T-helper 17 cell (primary cell): ENCODE results near the gene ABCB9. TPM values are rescaled to one million over a fixed set of nuclear protein-coding genes. Genes with fewer than 3 reads are reported as not detected.

Experiments used
- ATAC-seq: fragments of 150-1000 bp; cut with Tn5 transposase; 2 replicates; pipeline ENCODE4 v1.10.0; 2021; ENCODE audit warnings: mild to moderate bottlenecking, moderate library complexity
- DNase-seq, 3 donors: peaks; one replicate each; pipeline versions ENCODE4 v3.0.0 to v3.0.0-alpha.2; 2020 to 2021
- H3K9me3 ChIP-seq: one replicate; pipeline ENCODE4 v1.7.0; 2013; ENCODE audit warnings: low read length, mild to moderate bottlenecking; ENCODE audit not compliant: control insufficient read depth, poor library complexity, severe bottlenecking
- H3K27ac Mint-ChIP-seq: one replicate; pipeline ENCODE4 v1.8.0; 2022; ENCODE audit warnings: mild to moderate bottlenecking, moderate library complexity, mixed read lengths
- H3K27me3 Mint-ChIP-seq: one replicate; pipeline ENCODE4 v1.8.0; 2022; ENCODE audit warnings: mixed read lengths
- H3K36me3 Mint-ChIP-seq: one replicate; pipeline ENCODE4 v1.8.0; 2022; ENCODE audit warnings: low read depth, mixed read lengths
- H3K4me1 Mint-ChIP-seq: one replicate; pipeline ENCODE4 v1.8.0; 2022; ENCODE audit warnings: mild to moderate bottlenecking, mixed read lengths
- H3K4me3 Mint-ChIP-seq: one replicate; pipeline ENCODE4 v1.8.0; 2022; ENCODE audit warnings: mild to moderate bottlenecking, moderate library complexity, mixed read lengths
- total RNA-seq, 4 donors: library from RNA in 2 of 4; stranded (reverse) in 2 of 4; gene quantifications; one replicate each; pipeline ENCODE4 v1.2.3 and lab custom pipeline; 2022 to 2026

The ABCB9 gene
- total RNA-seq, 2 donors from 2014 or later, result 4.1 to 6.1 TPM

DNA sequence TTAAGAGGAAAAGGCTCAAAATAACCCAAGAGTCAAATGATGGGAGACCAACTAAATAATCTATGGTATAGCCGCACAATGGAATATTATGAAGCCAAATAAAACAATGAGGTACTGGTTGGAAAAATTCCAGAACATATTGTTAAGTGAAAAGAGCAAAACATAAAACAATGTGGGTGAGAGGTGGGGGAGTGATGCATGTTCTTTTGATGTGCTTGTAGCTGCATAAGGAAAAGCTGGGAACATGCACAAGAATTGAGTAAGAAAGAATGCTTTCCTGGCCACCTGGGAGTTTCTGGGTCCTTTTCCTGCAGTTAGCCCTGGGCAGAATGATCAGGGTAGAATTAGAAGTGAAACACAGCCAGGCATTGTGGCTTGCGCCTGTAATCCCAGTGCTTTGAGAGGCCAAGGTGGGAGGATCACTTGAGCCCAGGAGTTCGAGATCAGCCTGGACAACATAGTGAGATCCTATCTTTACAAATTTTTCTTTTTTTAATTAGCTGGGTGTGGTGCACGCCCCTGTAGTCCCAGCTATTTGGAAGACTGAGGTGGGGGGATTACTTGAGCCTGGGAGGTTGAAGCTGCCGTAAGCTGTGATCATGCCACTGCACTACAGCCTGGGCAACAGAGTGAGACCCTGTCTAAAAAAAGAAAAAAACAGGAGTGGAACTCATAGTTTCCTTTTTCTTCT, 7.9 kb downstream of the ABCB9 start:
- H3K27ac Mint-ChIP-seq, result no peak overlapping the region
- H3K36me3 Mint-ChIP-seq, result no peaks in the 10 kb centered on the region
- DNase-seq (no peak), ATAC-seq (no peak)
- H3K9me3 ChIP-seq, result no peaks in the 10 kb centered on the region
- no peaks in the 10 kb centered on the region for H3K4me1 Mint-ChIP-seq
- no peak overlapping the region for H3K4me3 Mint-ChIP-seq
- H3K27me3 Mint-ChIP-seq, result no peaks in the 10 kb centered on the region

DNA sequence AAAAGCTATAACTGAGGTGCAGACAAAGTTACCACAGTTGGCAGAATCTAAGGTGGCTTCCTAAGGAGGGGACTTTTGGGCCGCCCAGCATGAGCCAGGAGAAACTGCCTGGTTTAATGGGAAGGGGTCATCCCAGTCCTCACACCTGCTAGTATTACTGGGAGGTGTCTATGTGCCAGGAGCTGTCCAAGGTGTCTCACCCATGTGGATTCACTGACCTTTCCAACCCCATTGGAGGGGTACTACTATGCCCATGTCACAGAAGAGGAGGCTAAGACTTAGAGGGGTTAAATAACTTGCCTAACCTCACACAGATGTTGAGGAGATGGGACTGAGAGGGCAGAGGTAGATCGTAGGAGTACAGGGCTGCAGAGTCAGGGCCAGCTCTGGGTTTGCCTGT, 10.2 kb downstream of the ABCB9 start:
- no peaks in the 10 kb centered on the region for H3K4me1 Mint-ChIP-seq
- no peaks in the 10 kb centered on the region for H3K36me3 Mint-ChIP-seq
- DNase-seq, result no peak
- no peaks in the 10 kb centered on the region for H3K9me3 ChIP-seq
- no peaks in the 10 kb centered on the region for H3K27me3 Mint-ChIP-seq
- H3K27ac Mint-ChIP-seq, result no peak overlapping the region
- ATAC-seq, result no peak
- H3K4me3 Mint-ChIP-seq, result no peak overlapping the region

- DNase-seq, result no peak
- H3K27ac Mint-ChIP-seq, result no peak overlapping the region
- no peak for ATAC-seq
- no peaks in the 10 kb centered on the region for H3K27me3 Mint-ChIP-seq
- no peaks in the 10 kb centered on the region for H3K9me3 ChIP-seq
- H3K4me1 Mint-ChIP-seq, result no peaks in the 10 kb centered on the region
- H3K36me3 Mint-ChIP-seq, result no peaks in the 10 kb centered on the region
- no peak overlapping the region for H3K4me3 Mint-ChIP-seq
Observed at GRCh38 chr12:122955156-122955555, 11.1 kb downstream of the ABCB9 start.

DNA sequence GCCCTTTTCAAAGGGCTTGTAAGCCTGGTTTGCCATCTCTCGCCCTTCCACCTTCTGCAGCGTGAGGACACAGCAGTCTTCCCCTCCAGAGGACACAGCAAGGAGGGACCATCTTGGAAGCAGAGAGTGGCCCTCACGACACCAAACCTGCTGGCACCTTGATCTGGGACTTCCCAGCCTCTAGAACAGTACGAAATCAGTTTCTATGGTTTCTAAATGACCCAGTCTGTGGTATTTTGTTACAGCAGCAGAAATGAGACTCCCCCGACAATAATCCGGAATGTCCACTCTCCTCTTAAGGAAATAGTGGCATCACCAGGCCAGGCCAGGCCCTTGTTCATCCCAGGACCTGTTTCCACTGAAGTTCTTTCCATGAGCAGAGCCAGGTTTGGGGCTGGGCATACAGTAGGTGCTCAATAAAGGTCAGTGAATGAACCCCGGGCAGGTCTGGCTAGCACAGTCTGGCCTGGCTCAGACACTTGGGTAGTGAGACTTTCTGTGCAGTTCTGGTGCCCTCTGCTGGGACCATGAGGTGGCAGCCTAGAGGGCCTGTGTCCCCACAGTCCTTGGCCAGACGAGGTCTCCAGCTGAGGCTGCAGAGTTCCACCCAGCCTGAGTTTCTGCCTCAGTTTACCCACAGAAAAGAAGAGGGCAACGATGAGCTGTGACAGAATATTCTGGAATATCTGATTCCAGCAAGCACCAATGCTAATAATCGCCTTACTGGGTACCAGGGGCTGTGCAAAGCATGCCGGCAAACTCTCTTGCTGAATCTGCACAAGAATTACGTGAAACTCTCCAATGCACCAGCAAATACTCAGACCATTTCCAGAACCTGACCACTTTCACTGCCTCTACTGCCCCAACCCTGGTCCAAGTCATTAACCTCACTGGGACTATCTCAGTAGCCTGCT, 14.0 kb downstream of the ABCB9 start:
- Mint-ChIP-seq H3K4me3 (no peak overlapping the region), H3K27ac (no peak overlapping the region), H3K36me3 (no peaks in the 10 kb centered on the region), H3K4me1 (peaks cover 2% of the 10 kb centered on the region), H3K27me3 (no peaks in the 10 kb centered on the region)
- DNase-seq, result peak; percentile 43 to 65 (median 50)
- ATAC-seq, result peak; percentile 98
- H3K9me3 ChIP-seq, result no peaks in the 10 kb centered on the region

- H3K27me3 Mint-ChIP-seq, result no peaks in the 10 kb centered on the region
- no peak for DNase-seq
- no peaks in the 10 kb centered on the region for H3K9me3 ChIP-seq
- H3K27ac Mint-ChIP-seq, result no peak overlapping the region
- ATAC-seq, result no peak
- no peak overlapping the region for H3K4me3 Mint-ChIP-seq
- H3K36me3 Mint-ChIP-seq, result no peaks in the 10 kb centered on the region
- peaks cover 7% of the 10 kb centered on the region for H3K4me1 Mint-ChIP-seq
Observed at GRCh38 chr12:122951406-122951805, 14.9 kb downstream of the ABCB9 start.

- Mint-ChIP-seq H3K4me1 (peaks cover 7% of the 10 kb centered on the region), H3K27ac (no peak overlapping the region), H3K36me3 (no peaks in the 10 kb centered on the region), H3K4me3 (no peak overlapping the region), H3K27me3 (no peaks in the 10 kb centered on the region)
- ATAC-seq (no peak), DNase-seq (no peak)
- H3K9me3 ChIP-seq, result no peaks in the 10 kb centered on the region
Observed at GRCh38 chr12:122949816-122950675, 16.2 kb downstream of the ABCB9 start.

DNA sequence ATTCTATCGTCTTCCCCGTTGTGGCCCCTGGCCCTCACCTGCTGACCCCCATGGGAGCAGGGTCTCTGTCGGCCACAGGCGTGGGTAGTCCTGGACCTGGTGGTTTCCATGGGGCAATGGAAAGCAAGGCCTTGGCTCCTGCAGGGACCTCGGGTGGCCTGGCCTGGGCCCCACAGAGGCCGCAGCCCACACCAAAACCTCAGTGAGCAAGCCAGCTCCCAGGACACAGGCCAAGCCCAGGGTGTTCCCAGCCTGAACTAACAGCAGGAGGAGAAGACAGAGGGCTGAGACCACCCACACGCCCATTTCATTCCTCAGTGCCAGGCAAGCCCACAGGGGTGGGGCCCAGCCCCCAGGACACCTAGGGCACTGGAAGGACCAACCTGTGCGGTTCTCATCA, 16.9 kb downstream of the ABCB9 start:
- H3K36me3 Mint-ChIP-seq, result no peaks in the 10 kb centered on the region
- H3K4me3 Mint-ChIP-seq, result no peak overlapping the region
- H3K4me1 Mint-ChIP-seq, result peaks cover 7% of the 10 kb centered on the region
- DNase-seq (no peak), ATAC-seq (no peak)
- H3K9me3 ChIP-seq, result no peaks in the 10 kb centered on the region
- H3K27me3 Mint-ChIP-seq, result no peaks in the 10 kb centered on the region
- no peak overlapping the region for H3K27ac Mint-ChIP-seq

DNA sequence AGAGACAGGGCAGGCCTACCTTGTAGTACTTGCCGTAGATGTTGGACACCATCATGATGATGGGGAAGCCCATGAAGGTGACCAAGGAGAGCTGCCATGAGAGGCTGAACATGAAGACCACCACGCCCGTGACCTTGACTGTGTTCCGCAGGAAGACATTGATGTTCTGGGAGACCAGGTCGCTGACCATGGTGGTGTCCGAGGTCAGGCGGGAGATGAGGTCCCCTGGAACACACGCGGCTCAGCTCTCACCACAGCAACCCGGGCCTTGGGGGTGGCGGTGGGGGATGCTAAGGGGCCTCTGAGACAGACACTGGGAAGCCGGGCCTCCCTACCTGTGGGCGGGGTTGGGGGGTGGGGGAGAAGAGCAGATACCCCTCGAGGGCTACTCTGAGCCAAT, 17.7 kb downstream of the ABCB9 start:
- no peak overlapping the region for H3K4me3 Mint-ChIP-seq
- no peaks in the 10 kb centered on the region for H3K9me3 ChIP-seq
- no peak for DNase-seq
- peaks cover 7% of the 10 kb centered on the region for H3K4me1 Mint-ChIP-seq
- no peaks in the 10 kb centered on the region for H3K27me3 Mint-ChIP-seq
- ATAC-seq, result no peak
- H3K27ac Mint-ChIP-seq, result peak overlapping the region; percentile 32
- H3K36me3 Mint-ChIP-seq, result no peaks in the 10 kb centered on the region

- Mint-ChIP-seq H3K27me3 (no peaks in the 10 kb centered on the region), H3K4me1 (peaks cover 7% of the 10 kb centered on the region), H3K4me3 (no peak overlapping the region), H3K36me3 (no peaks in the 10 kb centered on the region), H3K27ac (peak overlapping the region; percentile 90)
- no peaks in the 10 kb centered on the region for H3K9me3 ChIP-seq
- ATAC-seq, result peak; percentile 12
- DNase-seq, result no peak
Observed at GRCh38 chr12:122947352-122947792, 18.9 kb downstream of the ABCB9 start.

DNA sequence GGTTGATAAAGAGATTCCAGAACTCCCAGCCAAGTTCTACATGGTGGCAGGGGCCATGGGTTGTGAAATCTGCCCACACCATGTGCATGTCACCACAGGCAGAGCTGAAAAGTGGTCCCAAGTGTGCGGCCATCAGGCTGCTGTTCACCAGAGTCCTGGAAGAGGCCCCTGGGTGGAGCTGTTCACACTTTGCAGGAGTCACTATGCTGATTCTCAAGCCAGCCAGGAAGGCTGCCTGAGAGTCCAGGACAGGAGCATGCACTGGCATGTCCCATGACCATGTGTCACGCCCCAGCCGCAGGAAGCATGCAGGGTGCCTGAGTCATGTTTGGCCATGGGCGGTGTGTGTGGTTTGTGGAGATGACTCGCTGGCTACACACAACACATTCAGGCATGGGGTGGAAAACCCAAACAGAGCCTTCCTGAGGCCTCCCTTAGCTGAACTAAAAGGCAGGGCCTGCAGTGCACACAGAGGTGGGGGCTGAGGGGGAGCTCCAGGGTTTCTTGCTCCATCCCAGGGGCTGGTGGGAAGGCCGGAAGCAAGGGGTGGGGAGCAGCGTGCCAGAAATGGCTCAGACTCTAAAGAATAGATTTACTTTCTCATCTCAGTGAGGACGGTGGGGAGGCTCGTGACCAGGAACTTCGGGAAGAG, 19.4 kb downstream of the ABCB9 start:
- H3K9me3 ChIP-seq, result no peaks in the 10 kb centered on the region
- Mint-ChIP-seq H3K27ac (peak overlapping the region; percentile 90), H3K27me3 (no peaks in the 10 kb centered on the region), H3K4me1 (peaks cover 7% of the 10 kb centered on the region), H3K4me3 (no peak overlapping the region), H3K36me3 (no peaks in the 10 kb centered on the region)
- ATAC-seq (peak; percentile 82), DNase-seq (no peak)

GRCh38 chr12:122944605-122945592, 21.4 kb downstream of the ABCB9 start:
- Mint-ChIP-seq H3K27me3 (no peaks in the 10 kb centered on the region), H3K27ac (peak overlapping the region; percentile 75), H3K4me3 (no peak overlapping the region), H3K36me3 (no peaks in the 10 kb centered on the region), H3K4me1 (peaks cover 7% of the 10 kb centered on the region)
- DNase-seq (no peak), ATAC-seq (no peak)
- H3K9me3 ChIP-seq, result no peaks in the 10 kb centered on the region

DNA sequence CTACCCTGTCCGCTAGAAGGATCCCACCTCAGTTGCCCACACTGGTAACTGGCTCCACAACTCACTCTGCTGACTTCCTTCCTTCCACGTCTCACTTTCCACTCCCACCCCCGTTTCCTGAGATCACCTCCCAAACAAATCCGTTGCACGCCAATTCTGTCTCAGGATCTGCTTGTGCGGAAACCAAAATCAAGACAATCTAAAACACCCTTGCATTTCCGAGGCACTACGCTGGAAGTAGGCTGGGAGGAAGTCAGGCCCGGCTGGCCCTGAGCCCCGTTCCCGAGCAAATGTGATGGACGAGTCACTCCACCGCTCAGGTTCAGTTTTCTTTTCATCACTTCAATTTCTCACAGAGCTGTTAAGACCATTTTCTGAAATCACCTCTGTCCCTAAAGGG, 23.1 kb downstream of the ABCB9 start:
- no peak for DNase-seq
- no peaks in the 10 kb centered on the region for H3K27me3 Mint-ChIP-seq
- peaks cover 5% of the 10 kb centered on the region for H3K4me1 Mint-ChIP-seq
- H3K9me3 ChIP-seq, result no peaks in the 10 kb centered on the region
- no peaks in the 10 kb centered on the region for H3K36me3 Mint-ChIP-seq
- no peak overlapping the region for H3K27ac Mint-ChIP-seq
- no peak overlapping the region for H3K4me3 Mint-ChIP-seq
- ATAC-seq, result no peak
